Endothelial cell of umbilical vein (primary cell): Measurements from ENCODE around the gene CTRB2. TPM values are rescaled to one million over a fixed set of nuclear protein-coding genes. Genes with fewer than 3 reads are reported as not detected.

ENCODE experiments used
- BruUV-seq: library from RNA; stranded (reverse); fragments of 400-500 nt; replicated peaks from 2 replicates; lab custom pipeline; 2021; lab: Mats Ljungman, UMichigan
- CTCF ChIA-PET: fragments of 300-600, 350-600 bp; sonication (Branson Sonifier 250); formaldehyde crosslinking; loops from one replicate; lab custom pipeline; 2021; ENCODE audit warnings: antibody characterized with exemption, inconsistent platforms; lab: Charles Lee
- POLR2A ChIA-PET: fragments of 300-600, 350-600 bp; sonication (Branson Sonifier 250); formaldehyde crosslinking; loops from one replicate; lab custom pipeline; 2021; ENCODE audit warnings: antibody characterized with exemption, inconsistent platforms; lab: Charles Lee
- DNase-seq: peaks from one replicate; pipeline ENCODE4 v3.0.0-alpha.2; 2011; ENCODE audit warnings: low read depth, low spot score
- FAIRE-seq: peaks from 2 replicates; lab custom pipeline; 2011; peaks lifted over from hg19 to GRCh38; lab: Jason Lieb, UNC
- H2AFZ ChIP-seq: 2 replicates; pipeline ENCODE4 v1.6.0; 2012; ENCODE audit warnings: low read depth, low read length, control low read depth, inconsistent platforms
- H3K27ac ChIP-seq: 2 replicates; pipeline ENCODE4 v1.5.1; 2011; ENCODE audit warnings: low read depth, mild to moderate bottlenecking, control low read depth, low read length, moderate library complexity; ENCODE audit not compliant: insufficient read depth
- H3K27me3 ChIP-seq, 2 experiments: 2 replicates each; pipeline versions ENCODE4 v1.6.0 to v1.6.1; 2011; ENCODE audit warnings: low read length in 2 of 2, mixed read lengths in 1 of 2; ENCODE audit not compliant: control insufficient read depth in 2 of 2, insufficient read depth in 2 of 2
- H3K36me3 ChIP-seq, 2 experiments: 2 replicates in 1 of 2; 3 replicates in 1 of 2; pipeline ENCODE4 v1.5.1; 2011; ENCODE audit warnings: low read length in 2 of 2, mild to moderate bottlenecking in 1 of 2, moderate library complexity in 1 of 2; ENCODE audit not compliant: control insufficient read depth in 2 of 2, insufficient read depth in 2 of 2; ENCODE audit errors: extremely low read depth in 1 of 2
- H3K4me1 ChIP-seq: 3 replicates; pipeline ENCODE4 v1.5.1; 2011; ENCODE audit warnings: mild to moderate bottlenecking, low read length; ENCODE audit not compliant: control insufficient read depth, insufficient read depth; ENCODE audit errors: extremely low read depth
- H3K4me2 ChIP-seq: 2 replicates; pipeline ENCODE4 v1.6.1; 2011; ENCODE audit warnings: low read length, control low read depth, mixed read lengths; ENCODE audit not compliant: insufficient read depth
- H3K4me3 ChIP-seq, 3 experiments: fragments of 200-600 bp in 1 of 3; sonication (generic), shearing (Covaris generic) in 1 of 3; replicated peaks in 1 of 3; 2 replicates each; pipeline ENCODE4 v1.5.1; 2011 to 2016; ENCODE audit warnings: control low read depth in 3 of 3, low read length in 3 of 3, mild to moderate bottlenecking in 2 of 3, inconsistent platforms in 1 of 3, low read depth in 1 of 3, moderate library complexity in 1 of 3; ENCODE audit not compliant: insufficient read depth in 1 of 3
- H3K79me2 ChIP-seq: 2 replicates; pipeline ENCODE4 v1.6.0; 2012; ENCODE audit warnings: low read length, inconsistent platforms; ENCODE audit not compliant: control insufficient read depth, insufficient read depth
- H3K9ac ChIP-seq: replicated peaks from 2 replicates; pipeline ENCODE3; 2011; ENCODE audit warnings: low read length, control low read depth; ENCODE audit not compliant: insufficient read depth; ENCODE audit errors: extremely low read depth
- H3K9me1 ChIP-seq: replicated peaks from 3 replicates; pipeline ENCODE4 v1.6.0; 2011; ENCODE audit warnings: mild to moderate bottlenecking, low read length; ENCODE audit not compliant: control insufficient read depth, insufficient read depth; ENCODE audit errors: extremely low read depth
- H3K9me3 ChIP-seq: replicated peaks from 2 replicates; pipeline ENCODE4 v1.5.1; 2012; ENCODE audit warnings: low read length, inconsistent platforms; ENCODE audit not compliant: control insufficient read depth, insufficient read depth
- H4K20me1 ChIP-seq: replicated peaks from 2 replicates; pipeline ENCODE3; 2011; ENCODE audit warnings: mild to moderate bottlenecking, low read length; ENCODE audit not compliant: control insufficient read depth, insufficient read depth; ENCODE audit errors: extremely low read depth
- CTCF ChIP-seq, 2 donors: IDR thresholded peaks; 1 replicate in 1 of 2; 2 replicates in 1 of 2; pipeline ENCODE4 v1.5.1; 2011; ENCODE audit warnings: low read length in 2 of 2, mild to moderate bottlenecking in 2 of 2, moderate library complexity in 2 of 2, control low read depth in 1 of 2, inconsistent platforms in 1 of 2, low read depth in 1 of 2; ENCODE audit not compliant: insufficient read depth in 1 of 2; ENCODE audit errors: extremely low read depth in 1 of 2
- EZH2 ChIP-seq: IDR thresholded peaks from 2 replicates; pipeline ENCODE4 v1.6.1; 2012; ENCODE audit warnings: borderline replicate concordance, low read depth, mild to moderate bottlenecking, moderate library complexity, low read length, inconsistent platforms; ENCODE audit not compliant: severe bottlenecking
- FOS ChIP-seq: IDR thresholded peaks from 2 replicates; pipeline ENCODE4 v1.6.1; 2011; ENCODE audit warnings: mild to moderate bottlenecking, low read length, moderate library complexity, borderline replicate concordance; ENCODE audit not compliant: insufficient read depth
- GATA2 ChIP-seq: IDR thresholded peaks from 2 replicates; pipeline ENCODE4 v1.7.0; 2011; ENCODE audit warnings: low read depth, mild to moderate bottlenecking, moderate library complexity, mixed read lengths, low read length; ENCODE audit not compliant: insufficient read length, insufficient read depth
- JUN ChIP-seq: IDR thresholded peaks from 2 replicates; pipeline ENCODE4 v1.6.1; 2011; ENCODE audit warnings: borderline replicate concordance, low read depth; ENCODE audit not compliant: insufficient read length, insufficient read depth
- MAX ChIP-seq: IDR thresholded peaks from 2 replicates; pipeline ENCODE4 v1.6.1; 2011; ENCODE audit not compliant: insufficient read depth, insufficient read length
- MYC ChIP-seq: IDR thresholded peaks from one replicate; pipeline ENCODE4 v1.6.1; 2011; ENCODE audit warnings: mild to moderate bottlenecking, low read depth, low read length
- POLR2A ChIP-seq: IDR thresholded peaks from 2 replicates; pipeline ENCODE4 v1.6.1; 2012; ENCODE audit warnings: low read depth, mild to moderate bottlenecking, control low read depth, low read length
- POLR2AphosphoS5 ChIP-seq: IDR thresholded peaks from 2 replicates; pipeline ENCODE4 v1.6.1; 2012; ENCODE audit warnings: low read depth, mild to moderate bottlenecking, control low read depth, low read length, moderate library complexity; ENCODE audit not compliant: insufficient read depth
- dilution Hi-C: fragments of 300-500 bp; cut with MboI; formaldehyde crosslinking; loops from one replicate; pipeline ENCODE4 v1.15.0; 2019; ENCODE audit warnings: low sequenced_read_pairs; ENCODE audit not compliant: extremely low pct_ligation_motif_present
- intact Hi-C: fragments of 100-400 bp; cut with micrococcal nuclease; formaldehyde crosslinking; loops from one replicate; pipeline ENCODE4 v1.10.0; 2022
- polyA plus RNA-seq, 4 experiments: library from polyadenylated mRNA; depleted of rRNA in 3 of 4; stranded (reverse) in 3 of 4; unstranded in 1 of 4; fragments of >200 nt; gene quantifications; 2 replicates each; pipeline versions ENCODE4 v1.2.1 to v1.2.3, GENCODE V29; 2011 to 2012; ENCODE audit warnings: missing spikeins in 1 of 4
- total RNA-seq: library from RNA; stranded (reverse); gene quantifications from 2 replicates; pipeline ENCODE4 v1.2.3, GENCODE V29; 2021

The CTRB2 gene
- total and polyA plus RNA-seq, 2 donors (not counting 3 experiments of a cell fraction or from before 2014, with no cell fraction given): not detected

GRCh38 chr16:75217389-75217851, 10.5 kb upstream of the CTRB2 start:
- no peak overlapping the region for H3K9ac ChIP-seq
- H3K27me3 ChIP-seq: no peaks in the 10 kb centered on the region
- H3K4me1 ChIP-seq: no peaks in the 10 kb centered on the region
- intact Hi-C loops: no loop called here
- no peak overlapping the region for H3K4me2 ChIP-seq
- dilution Hi-C loops: no loop called here
- no peaks in the 10 kb centered on the region for H4K20me1 ChIP-seq
- no peak overlapping the region for H2AFZ ChIP-seq
- no peak for FAIRE-seq
- CTCF ChIA-PET: interaction anchor here (1.2 to 1.3 kb wide), 2 partner anchors 18 to 181 kb away, joined by 3 to 4 read pairs; no protein-coding TSS in a partner anchor
- no peak overlapping the region for H3K4me3 ChIP-seq
- BruUV-seq: no TSS peak
- no peaks in the 10 kb centered on the region for H3K79me2 ChIP-seq
- H3K9me3 ChIP-seq: no peaks in the 10 kb centered on the region
- no peak overlapping the region for H3K27ac ChIP-seq
- no peaks in the 10 kb centered on the region for H3K9me1 ChIP-seq
- POLR2A ChIA-PET: interaction anchor here (0.6 kb wide), 1 partner anchor 9 kb away, joined by 5 read pairs; no protein-coding TSS in a partner anchor
- TF ChIP-seq GATA2 (no peak), FOS (no peak), EZH2 (no peak), POLR2A (no peak), MAX (no peak), CTCF (IDR thresholded peaks at IDR 0.05; ENCODE audit: extremely low read depth in 1 of 2, insufficient read depth in 1 of 2, low read depth in 1 of 2, low read length in 2 of 2) (no peak), POLR2AphosphoS5 (no peak), MYC (no peak), JUN (no peak)
- no peak for DNase-seq
- H3K36me3 ChIP-seq: no peaks in the 10 kb centered on the region
